ENCODE measurements around the gene DYSF.

Gene DYSF

DNA sequence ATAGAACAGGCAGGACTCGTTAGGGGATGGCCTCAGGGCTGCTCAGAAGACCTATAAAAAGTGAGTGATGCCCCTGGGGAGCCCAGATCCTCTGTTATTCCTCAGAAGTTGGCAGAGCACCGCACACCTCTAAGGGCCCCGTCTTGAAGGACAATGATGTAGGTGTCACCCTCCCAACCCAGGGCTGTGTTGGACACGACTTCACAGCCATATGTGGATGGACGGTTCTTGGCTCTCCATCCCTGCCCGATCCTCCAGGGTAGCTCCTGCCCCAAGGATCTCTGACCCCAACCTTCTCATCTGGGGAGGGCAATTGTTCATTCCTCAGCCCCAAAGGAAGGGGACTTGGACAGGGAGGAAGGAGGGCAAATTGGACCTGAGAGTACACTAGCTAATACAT, 246.1 kb downstream of the DYSF start:
- no peak for DNase-seq

DNA sequence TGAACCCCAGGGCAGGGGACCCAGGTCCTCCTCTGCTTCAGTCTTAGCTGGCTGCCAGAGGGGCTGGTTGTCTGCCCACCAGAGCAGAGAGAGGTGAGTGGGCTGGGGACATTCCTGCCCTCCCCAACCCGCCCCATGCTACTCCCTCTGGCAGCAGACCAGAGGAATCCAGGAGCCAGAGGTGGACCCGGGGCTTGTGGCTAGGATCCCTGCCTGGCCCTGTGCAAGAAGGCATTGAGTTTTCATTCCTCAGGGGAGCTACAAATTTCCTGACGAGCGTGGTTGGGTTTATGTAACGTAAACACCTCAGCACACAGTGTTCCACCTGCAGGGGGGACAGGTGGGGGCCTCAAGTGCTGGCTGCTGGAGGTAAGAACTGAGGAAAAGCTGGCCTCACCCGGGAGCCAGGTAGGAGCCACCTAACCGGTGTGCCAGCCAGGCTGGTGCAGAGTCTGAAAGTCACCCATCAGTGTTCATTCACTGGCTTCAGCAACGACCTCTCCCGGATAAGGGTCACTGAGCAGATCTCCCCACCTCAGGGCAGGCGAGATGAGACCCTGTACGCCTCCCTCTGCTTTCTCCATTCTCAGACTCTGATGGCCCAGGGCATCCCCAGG, 246.8 kb downstream of the DYSF start:
- DNase-seq, result no peak

DNA sequence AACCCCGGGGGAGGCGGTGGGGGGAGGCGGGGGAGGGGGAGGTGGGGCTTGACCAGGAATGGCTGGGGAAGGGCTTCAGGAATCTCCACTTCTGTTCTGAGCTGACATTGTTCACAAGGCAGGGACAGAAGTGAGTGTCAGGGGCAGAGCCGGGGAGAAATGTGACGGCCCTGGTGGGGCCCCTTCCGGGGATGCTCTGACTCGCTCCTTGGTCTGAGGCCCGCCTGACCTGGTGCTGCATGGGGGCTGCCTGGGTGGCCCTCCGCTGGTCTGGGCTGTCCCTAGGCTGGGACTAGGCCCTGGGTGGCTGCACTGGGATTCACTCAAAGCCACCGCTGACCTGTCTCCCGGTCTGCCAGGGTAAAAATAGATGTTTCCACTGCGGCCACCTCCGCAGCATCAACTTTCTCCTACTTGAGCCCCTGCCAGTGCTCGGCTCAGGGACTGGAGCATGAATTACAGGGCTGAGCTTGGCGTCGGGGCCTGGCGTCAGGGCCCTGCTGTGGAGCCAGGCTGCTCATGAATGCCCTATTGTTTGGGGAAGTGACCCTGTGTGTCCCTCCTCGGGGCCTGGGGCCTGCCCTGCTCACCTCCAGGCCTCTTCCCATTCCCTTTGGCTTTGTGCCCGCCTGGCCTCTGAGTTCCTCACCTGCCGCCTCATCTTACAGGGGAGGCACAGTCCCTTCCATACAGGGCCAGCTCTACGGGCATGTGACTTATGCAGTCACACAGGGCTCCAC, 247.5 kb downstream of the DYSF start:
- DNase-seq, result no peak

DNA sequence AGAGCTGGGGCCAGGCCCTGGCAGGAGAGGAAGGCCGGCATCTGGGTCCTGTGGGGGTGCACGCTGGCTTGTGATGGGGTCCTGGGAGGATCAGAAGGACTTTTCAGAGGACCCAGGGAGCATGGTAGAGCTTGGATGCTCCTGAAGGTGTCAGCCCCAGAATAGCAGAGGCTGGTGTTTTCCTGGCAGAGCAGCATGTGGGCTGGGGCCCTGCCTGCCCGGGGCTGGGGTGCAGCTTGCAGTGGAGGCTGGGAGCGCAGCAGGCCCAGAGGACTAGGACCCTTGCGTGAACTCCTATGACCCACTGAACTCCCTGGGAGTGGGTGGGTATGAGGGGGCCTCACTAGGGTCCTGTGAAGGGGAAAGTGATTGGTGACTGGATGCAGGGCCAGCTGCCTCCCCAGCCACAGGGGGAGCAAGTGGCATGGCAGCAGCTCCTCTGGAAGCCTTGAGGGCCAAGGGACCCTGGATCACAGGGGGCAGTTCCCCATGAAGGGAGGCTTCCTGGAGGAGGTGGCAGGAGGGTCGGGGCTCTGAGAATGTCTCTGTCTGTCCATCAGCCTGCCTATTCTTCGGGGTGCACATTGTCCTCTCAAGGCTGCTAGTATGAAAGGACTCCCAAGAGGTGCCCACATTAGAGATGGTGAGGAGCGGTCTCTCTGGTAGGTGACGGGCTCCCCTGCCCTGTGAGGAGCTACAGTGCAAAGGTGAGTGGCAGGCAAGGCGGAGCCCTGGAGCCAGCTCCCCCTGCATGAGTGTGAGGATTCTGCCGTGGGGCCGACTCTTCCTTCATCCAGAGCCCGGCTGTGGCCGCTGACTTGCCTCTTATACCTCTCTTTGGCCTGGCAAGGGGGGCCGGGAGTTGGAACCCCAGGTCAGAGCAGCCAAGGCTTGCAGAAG, 249.0 kb downstream of the DYSF start:
- no peak for DNase-seq

DNA sequence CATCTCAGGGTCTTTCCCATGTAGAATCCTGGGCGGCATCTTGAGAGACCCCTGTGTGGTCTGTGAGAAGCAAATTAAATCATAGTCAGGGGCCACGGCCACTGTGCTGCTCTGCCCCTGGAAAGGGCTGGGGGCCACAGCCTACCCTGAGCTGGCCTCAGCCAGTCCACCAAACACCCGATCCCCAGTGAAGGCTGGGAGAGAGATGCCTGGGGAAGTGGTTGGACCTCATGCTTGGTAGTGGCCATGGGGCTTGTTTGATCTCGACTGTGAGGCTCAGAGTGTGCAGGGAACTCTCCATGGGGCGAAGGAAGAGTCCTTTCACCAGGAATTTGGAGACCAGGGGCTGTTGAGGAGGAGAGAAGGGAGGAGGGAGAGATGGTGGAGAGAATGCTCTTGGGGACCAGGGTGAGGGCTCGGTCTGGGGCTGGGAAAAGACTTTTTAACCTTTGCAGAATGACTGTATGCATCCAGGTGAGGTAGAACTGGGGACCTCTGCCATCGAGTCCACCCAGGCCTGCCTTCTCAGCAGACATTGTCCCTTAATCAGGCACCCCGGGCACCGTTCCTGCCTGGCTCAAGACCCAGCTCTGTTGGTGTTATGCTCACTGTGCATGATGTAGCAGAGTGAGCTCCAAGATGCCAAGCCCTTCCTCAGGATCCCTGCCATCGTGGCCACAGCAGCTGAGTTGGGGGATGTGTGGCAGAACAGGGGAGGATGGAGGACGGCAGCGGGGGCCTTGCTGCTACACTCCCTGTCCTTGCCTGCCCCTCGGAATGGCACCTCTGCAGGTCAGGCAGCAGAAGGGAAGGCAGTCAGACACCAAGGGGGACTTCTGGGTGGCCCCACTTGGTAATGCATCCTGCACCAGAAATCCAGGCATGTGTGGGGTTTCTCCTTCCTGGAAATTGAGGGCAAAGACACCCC, 249.9 kb downstream of the DYSF start:
- no peak for DNase-seq

DNA sequence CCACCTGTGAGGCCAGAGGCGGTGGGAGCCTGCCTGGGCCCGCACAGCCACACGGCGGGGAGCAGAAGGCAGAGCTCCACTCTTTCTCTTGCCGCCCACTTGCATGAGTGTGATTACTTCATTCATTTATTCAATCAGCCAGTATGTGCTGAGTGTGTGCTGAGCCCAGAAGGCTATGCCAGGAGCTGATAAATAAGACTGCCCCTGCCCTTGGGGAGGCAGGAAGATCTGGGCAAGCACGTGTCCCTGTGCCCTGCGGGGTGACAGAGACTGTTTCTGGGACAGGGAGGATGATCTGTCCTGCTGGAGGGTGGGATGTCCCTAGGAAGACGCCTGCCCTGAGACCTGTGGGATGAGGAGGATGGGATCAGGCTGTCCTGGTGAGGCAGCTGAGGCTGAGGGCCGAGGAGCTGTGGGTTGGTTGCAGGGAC, 250.8 kb downstream of the DYSF start:
- no peak for DNase-seq

DNA sequence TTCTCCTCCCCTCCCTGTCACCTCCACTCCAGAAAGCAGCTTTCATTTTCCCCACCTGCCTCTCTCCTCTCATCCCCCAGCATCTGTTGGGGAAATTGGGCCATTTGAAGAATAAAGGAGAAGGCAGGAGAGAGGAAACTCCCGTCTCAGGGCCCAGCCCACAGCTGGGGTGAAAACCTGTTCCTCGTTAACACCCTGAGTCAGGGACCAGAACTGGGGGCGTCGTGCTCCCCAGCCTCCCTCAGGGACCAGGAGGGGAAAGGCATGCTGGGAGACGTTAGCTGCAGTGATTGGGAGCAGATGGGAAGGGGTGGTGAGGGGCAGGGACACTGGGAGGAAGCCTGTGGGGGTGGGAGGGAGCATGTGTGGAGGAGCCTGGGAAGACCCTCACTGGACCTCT, 251.3 kb downstream of the DYSF start:
- no peak for DNase-seq

DNA sequence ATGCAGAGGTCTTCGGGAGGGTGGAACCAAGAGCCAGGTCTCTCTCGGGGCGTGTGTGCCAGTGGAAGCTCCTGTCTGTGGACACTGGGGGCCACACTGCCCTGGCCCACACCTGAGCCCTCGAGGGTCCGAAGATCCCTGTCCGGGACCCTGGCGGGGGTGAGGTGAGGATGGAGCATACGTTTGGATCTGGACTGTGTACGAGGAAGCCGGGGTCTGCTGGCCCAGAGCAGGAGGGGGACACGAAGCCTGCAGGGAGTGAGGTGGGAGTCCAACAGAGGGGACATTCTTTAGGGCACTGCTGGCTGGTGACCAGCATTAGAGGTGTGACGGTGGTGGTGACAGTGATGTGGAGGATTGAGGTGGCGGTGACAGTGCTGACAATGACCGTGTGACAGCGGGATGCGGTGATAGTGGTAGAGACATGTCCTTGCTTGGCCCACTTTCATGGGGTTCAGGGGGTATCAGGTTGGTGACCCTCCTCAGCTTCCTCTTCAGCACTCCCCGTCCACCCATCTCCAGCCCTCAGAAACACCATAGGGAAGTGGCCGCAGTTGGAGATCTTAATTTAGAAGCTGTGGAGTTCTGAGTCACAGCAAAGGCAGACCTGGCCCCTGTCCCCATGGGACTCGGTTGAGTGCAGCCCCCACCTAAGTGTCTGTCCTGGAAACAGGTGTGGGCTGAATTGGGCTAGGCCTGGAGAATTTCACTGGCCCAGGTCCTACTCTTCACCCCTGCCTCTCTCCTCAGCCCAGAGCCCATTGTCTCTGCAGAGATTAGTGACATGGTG, 252.0 kb downstream of the DYSF start:
- no peak for DNase-seq

DNA sequence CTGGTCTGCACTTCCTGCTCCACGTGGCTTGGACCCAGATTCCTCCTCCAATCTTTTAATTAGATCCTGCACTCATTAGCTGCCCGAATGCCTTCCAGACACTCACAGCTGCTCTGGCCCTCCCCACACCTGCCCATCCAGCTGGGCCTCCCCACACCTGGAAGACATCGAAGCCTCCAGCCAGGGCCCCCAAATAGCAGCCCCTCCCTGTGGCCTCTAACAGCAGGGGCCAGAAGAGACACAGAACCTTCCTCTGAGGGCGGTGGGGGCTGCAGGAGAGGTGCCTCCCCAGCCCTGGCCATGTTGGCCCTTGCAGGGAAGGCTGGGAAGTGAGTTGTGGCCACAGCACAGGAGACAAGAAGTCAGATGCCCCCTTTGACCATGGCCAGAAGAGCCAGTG, 252.8 kb downstream of the DYSF start:
- no peak for DNase-seq

DNA sequence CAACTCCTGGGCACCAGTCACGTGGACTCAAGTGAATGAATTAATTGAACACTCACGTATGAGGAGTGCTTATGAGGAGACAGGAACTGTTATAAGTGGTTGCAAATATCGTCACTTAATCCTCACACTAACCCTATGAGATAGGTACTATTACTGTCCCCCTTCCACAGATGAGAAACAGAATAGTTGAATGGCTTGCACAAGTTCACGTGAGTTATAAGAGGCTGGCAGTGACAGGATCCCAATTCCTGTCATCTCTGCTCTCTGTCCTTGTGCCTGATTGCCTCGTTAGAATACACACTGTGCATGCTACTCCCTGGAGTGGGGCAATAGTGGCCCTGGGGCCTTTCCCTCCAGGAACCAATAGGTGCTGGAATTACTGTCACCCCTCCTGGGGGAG, 253.5 kb downstream of the DYSF start:
- DNase-seq, result no peak

DNA sequence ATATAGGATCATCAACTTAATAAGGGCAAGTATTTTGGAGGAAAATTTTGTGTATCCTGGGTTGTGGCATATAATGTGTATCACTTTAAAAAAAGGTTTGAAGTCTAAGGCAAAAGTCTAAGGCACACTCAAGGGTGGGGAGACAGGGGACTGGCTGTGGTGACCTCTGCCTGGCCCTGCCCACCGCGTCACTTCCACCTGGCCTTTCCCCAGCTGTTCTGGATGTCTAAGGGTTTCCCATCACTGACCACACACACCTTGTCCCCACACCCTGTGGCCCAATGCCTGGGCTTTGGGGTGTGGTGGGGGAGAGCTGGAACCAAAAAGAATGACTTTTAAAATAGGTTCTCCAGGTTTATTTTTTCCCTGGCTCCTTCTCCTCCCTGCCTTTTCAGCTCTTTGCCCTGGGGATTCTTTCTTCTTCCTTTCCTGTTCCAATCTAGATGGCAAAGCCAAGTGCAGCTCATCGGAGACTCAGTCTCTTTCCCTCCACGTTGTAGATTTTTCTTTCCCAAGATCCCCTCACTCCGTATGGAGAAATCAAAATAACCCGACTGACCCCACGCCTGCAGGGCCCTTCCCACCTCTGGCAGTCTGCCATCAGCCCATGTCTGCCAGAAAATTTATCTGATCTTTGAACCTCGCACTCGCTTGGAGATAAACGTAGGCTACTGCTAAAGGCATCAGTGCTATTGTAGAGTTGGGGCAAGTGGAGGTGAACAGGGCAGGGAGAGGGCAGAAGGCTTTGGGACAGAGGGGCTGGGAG, 257.2 kb downstream of the DYSF start:
- no peak for DNase-seq

DNA sequence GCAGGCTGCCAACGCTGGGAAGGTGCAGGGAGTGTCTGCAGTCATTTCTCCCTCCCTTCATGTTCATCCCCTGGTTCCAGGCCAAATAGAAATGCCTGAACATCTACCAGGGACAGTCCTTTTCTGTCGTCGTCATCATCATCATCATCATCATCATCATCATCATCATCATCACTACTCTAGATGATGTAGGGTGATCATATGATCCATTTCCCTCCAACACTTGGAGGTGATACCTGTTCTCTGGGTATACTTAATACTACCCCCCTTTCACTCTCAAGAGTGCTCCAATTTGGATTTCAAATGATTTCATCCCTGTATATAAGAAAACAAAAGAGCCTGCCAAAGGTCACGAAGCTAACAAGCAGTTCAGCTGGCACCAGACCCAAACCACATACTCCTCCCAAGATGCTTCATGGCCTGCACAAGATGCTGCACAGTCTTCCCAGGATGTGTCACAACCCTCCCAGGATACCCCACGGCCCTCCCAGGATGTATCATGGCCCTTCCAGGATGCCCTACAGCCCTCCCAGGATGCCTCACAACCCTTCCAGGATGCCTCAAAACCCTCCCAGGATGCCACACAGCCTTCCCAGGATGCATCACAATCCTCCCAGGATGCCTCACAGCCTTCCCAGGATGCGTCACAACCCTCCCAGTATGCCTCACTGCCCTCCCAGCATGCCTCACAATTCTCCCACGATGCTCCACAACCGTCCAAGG, 257.9 kb downstream of the DYSF start:
- no peak for DNase-seq

DNA sequence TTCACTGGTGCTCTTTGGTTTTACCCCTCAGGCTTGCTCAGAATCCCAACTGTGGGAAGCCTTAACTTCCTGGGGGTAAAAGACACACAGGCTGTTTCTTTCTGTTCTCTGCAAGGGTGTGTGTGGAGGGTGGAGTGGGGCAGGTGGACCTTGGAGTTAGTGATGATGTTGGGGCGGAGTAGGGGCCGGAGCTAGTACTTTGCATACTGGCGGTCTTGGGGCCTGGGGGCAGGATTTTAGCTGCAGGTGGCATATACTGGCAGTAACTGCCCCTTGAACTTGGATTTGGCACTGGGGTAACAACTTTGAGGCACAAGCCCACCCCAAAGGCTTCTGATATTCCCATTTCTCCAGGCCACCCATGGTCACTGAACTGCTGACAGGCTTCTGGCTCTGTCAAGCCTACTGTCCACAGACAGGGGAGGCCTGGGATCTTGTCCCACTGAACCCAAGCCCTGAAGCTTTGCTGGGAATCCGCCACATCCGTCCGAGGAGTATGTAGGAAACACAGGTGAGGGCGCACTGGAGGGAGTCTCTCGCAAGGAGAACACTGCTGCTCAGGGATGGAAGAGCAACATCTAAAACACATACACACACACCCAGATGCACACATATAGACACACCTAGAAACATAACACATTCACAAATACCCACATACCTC, 258.9 kb downstream of the DYSF start:
- no peak for DNase-seq

DNA sequence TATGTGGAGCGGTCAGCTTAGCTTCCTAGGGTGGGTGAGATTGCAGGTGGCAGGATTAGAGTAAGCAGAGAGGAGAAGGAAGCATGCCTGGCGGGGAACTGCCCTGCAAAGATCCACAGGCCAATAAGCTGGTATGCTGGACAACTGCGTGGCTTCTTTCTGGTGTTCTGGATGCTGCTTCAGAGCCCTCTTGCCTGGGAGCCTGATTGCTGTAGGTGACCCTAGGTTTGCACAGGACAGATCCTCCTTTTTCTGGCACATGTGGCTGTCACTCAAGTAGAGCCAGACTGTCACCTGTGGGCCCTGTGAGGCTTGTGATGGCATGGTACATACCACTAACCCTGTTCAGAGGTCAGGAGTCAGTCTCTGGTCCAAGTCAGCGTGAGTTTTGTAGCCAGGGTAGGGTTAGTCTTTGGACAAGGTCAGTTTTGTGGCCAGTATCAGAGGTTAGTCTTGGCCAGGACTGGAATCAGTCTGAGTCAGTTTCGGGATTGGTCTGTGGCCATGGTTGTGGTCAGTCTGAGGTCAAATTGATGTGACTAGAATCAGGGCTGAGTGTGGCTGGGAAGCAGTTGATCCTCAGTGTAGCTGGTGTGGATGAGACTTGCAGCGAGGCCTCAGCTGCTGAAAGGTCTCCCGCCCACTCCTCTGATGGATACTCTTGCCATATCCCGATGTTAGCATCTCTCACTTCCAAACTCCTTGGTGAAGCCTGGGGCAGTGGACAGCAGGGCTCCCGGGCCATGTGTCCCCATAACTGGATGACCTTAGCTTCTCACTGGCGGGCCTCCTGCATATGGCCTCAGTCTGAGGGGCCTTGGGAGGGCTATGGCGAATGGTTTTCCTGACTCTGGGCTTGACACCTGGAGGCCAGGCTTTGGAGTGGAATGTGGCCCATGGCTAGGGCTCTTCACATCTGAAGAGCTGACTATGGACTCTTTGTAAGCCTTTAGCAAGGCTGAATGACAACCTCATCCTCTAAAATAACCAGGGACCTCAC, 260.5 kb downstream of the DYSF start:
- DNase-seq, result no peak

DNA sequence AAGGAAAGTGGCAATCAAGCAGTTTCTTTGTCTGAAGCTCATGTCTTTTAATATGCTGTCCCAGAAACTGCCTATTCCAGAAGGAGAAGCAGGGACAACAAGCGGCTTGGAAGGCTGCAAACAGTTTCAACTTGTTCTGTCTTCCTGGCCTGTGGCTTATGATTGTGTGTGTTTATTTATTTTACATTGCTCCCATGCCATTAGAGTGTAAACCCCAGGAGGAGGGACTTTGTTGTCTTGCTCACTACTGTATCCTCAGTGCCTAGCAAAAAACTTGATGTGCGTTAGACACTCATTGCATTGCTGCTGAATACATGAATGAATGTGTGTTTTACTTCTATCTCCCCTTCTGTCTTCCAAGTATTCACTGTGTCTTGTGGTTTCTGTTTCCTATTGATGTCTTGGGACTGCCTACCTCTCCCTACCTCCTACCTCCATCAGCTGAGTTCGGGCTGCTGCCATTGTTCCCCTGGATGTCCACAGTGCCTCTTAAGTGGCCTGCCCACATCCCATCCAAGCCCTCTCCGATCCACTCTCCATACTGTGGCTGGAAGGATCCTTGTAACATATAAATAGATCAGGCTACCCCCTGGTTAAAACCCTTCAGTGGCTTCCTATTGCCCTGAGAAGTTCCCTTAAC, 261.4 kb downstream of the DYSF start:
- DNase-seq, result no peak

DNA sequence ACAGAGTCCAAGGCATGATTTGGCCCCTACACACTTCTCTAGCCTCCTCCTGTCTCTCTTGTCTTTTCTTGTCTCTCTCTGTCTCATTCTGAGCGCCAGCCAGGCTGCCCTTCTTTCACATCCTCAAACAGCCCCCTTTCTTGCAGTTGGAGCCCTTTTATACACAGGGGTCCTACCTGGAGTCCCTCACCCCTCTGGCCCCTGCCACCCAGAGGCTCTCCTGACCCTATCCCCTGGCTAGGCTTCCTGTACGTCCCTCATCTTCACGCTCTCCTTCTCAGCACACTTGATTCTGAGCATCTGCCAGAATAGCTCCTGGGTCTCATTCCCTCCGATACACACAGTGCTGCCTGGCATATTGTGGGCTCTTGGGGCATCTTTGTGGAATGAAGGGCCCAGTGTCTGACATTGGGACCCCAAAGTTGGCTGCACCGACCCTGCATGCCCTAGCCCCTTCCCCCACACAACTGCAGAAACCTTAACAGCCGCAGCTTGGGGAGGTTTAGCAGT, 261.9 kb downstream of the DYSF start:
- no peak for DNase-seq

DNA sequence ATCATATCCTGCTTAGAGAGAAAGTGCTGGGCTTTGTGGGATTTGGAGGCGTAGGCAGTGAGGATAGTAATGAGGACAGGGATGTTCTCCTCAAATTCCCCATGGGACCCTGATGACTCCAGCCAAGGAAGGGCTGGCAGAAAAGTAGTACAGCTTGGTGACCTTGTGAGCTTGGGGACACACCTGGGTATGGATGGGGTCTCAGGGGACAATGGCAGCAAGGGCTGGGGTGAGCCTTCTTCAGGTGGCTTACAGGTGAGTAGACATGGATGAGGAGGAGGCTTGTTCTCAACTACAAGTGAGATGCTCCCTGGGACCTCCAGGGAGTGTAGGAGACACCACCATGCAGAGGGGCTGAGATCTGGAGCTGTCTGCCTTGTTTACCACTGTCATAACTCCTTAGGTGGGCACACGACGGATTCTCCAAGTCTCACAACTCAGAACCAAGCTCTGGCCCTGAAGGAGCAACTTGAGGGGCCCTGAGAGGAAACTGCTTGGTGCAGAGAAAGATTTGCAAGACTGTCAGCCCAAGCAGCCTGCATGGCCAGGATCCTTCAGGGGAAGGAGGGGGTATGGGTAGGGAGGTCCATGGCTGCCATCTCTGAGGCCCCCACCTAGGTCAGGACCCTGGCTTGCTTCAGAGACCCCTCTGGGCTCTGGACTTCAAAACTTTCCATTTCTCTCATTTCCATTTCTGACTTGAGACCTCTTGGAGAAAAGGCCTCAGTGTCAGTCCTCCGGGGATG, 262.8 kb downstream of the DYSF start:
- no peak for DNase-seq
